Tibial nerve (tissue), 4 donors: ENCODE results near the gene C1orf122. TPM values are rescaled to one million over a fixed set of nuclear protein-coding genes. Genes with fewer than 3 reads are reported as not detected.

Experiments
- DNase-seq, 2 donors: peaks; one replicate each; pipeline ENCODE4 v3.0.0-alpha.2; 2019; ENCODE audit warnings: low spot score in 2 of 2
- H3K27ac ChIP-seq, 4 donors: fragments of 200-600 bp; sonication (generic) in 3 of 4; one replicate each; pipeline ENCODE4 v1.5.1; 2017 to 2019; ENCODE audit warnings: mild to moderate bottlenecking in 1 of 4
- H3K27me3 ChIP-seq, 2 donors: fragments of 200-600 bp; sonication (generic) in 1 of 2; one replicate each; pipeline versions ENCODE4 v1.5.1 to v1.6.0; 2017 to 2019
- H3K36me3 ChIP-seq, 3 donors: fragments of 200-600 bp; sonication (generic); one replicate each; pipeline ENCODE4 v1.5.1; 2018 to 2019
- H3K4me1 ChIP-seq, 4 donors: fragments of 200-600 bp; sonication (generic) in 3 of 4; one replicate each; pipeline ENCODE4 v1.5.1; 2017 to 2019
- H3K4me3 ChIP-seq, 4 donors: fragments of 200-600 bp; sonication (generic) in 3 of 4; one replicate each; pipeline ENCODE4 v1.5.1; 2017 to 2019; ENCODE audit warnings: mild to moderate bottlenecking in 1 of 4, moderate library complexity in 1 of 4
- H3K9me3 ChIP-seq, 4 donors: fragments of 200-600 bp; sonication (generic) in 3 of 4; one replicate each; pipeline ENCODE4 v1.5.1; 2017 to 2019
- CTCF ChIP-seq, 5 experiments: fragments of 200-600 bp in 3 of 5; fragments of 450-650 bp in 2 of 5; sonication (generic) in 3 of 5; IDR thresholded peaks; one replicate each; pipeline ENCODE4 v1.5.1; 2016 to 2019; ENCODE audit warnings: antibody characterized with exemption in 5 of 5, mild to moderate bottlenecking in 3 of 5, moderate library complexity in 2 of 5
- EP300 ChIP-seq, 2 donors: sonication (generic); formaldehyde crosslinking; IDR thresholded peaks; one replicate each; pipeline ENCODE4 v1.6.1; 2017; ENCODE audit warnings: antibody characterized with exemption in 2 of 2, mild to moderate bottlenecking in 1 of 2
- POLR2A ChIP-seq, 2 donors: fragments of 450-650 bp; IDR thresholded peaks; one replicate each; pipeline ENCODE4 v1.6.1; 2017; ENCODE audit warnings: antibody characterized with exemption in 2 of 2, mild to moderate bottlenecking in 2 of 2, moderate library complexity in 2 of 2
- WGBS, 2 donors: methylation state at CpG; one replicate each; pipeline ENCODE4 v1.1.5; 2018; 5-methylcytosine and 5-hydroxymethylcytosine counted together
- total RNA-seq, 4 donors: library from RNA; depleted of rRNA; stranded (reverse); fragments of >200 nt; gene quantifications; one replicate each; pipeline ENCODE4 v1.1.0, GENCODE V29; 2016

The C1orf122 gene
- total RNA-seq, 4 donors from 2014 or later: 80.6 to 132 (median 92.7) TPM

- no peak overlapping the region for H3K4me3 ChIP-seq
- no peak for DNase-seq
- H3K9me3 ChIP-seq: no peaks in the 10 kb centered on the region
- H3K27me3 ChIP-seq: no peaks in the 10 kb centered on the region
- peaks cover 0 to 28% (median 0%) of the 10 kb centered on the region in 3 donors for H3K36me3 ChIP-seq
- no peak overlapping the region for H3K27ac ChIP-seq
- peaks cover 0 to 47% (median 2%) of the 10 kb centered on the region in 4 donors for H3K4me1 ChIP-seq
- TF ChIP-seq EP300 (IDR thresholded peaks at IDR 0.05) (no peak), CTCF (IDR thresholded peaks at IDR 0.05) (no peak), POLR2A (IDR thresholded peaks at IDR 0.05) (no peak)
Observed at GRCh38 chr1:37844536-37844935, 36.9 kb downstream of the C1orf122 start.

GRCh38 chr1:37845049-37845646, 37.6 kb downstream of the C1orf122 start:
- Histone ChIP-seq H3K27ac (no peak overlapping the region), H3K4me3 (no peak overlapping the region), H3K4me1 (peaks cover 0 to 49% (median 2%) of the 10 kb centered on the region in 4 donors), H3K27me3 (no peaks in the 10 kb centered on the region), H3K36me3 (peaks cover 0 to 25% (median 0%) of the 10 kb centered on the region in 3 donors), H3K9me3 (no peaks in the 10 kb centered on the region)
- WGBS, 2 donors: 83 to 88% methylated on average over 5 of the region's 5 CpGs
- TF ChIP-seq EP300 (IDR thresholded peaks at IDR 0.05) (no peak), POLR2A (IDR thresholded peaks at IDR 0.05) (no peak), CTCF (IDR thresholded peaks at IDR 0.05) (no peak)
- DNase-seq: no peak

- 75 to 83% methylated on average over 3 of the region's 3 CpGs for WGBS, 2 donors
- TF ChIP-seq CTCF (IDR thresholded peaks at IDR 0.05) (no peak), EP300 (IDR thresholded peaks at IDR 0.05) (peak in 1 of 2 donors; percentile 26), POLR2A (IDR thresholded peaks at IDR 0.05) (no peak)
- Histone ChIP-seq H3K9me3 (no peaks in the 10 kb centered on the region), H3K27ac (no peak overlapping the region), H3K4me3 (no peak overlapping the region), H3K36me3 (peaks cover 0 to 18% (median 0%) of the 10 kb centered on the region in 3 donors), H3K4me1 (peaks cover 0 to 48% (median 2%) of the 10 kb centered on the region in 4 donors), H3K27me3 (no peaks in the 10 kb centered on the region)
- no peak for DNase-seq
Observed at GRCh38 chr1:37845786-37846185, 38.2 kb downstream of the C1orf122 start.

- WGBS, 2 donors: 82 to 88% methylated on average over 4 of the region's 4 CpGs
Observed at GRCh38 chr1:37846647-37847339, 39.2 kb downstream of the C1orf122 start.

More at GRCh38 chr1:37846647-37847339, 39.2 kb downstream of the C1orf122 start:
- H3K4me3 ChIP-seq: no peak overlapping the region
- TF ChIP-seq EP300 (IDR thresholded peaks at IDR 0.05) (no peak), CTCF (IDR thresholded peaks at IDR 0.05) (no peak), POLR2A (IDR thresholded peaks at IDR 0.05) (no peak)
- H3K27me3 ChIP-seq: no peaks in the 10 kb centered on the region
- no peak for DNase-seq
- H3K4me1 ChIP-seq: peaks cover 0 to 55% (median 9%) of the 10 kb centered on the region in 4 donors
- H3K27ac ChIP-seq: no peak overlapping the region
- no peaks in the 10 kb centered on the region for H3K9me3 ChIP-seq
- H3K36me3 ChIP-seq: peaks cover 0 to 10% (median 0%) of the 10 kb centered on the region in 3 donors
